ENCODE results near the gene DLX5.
A peak's percentile ranks its signal among the peaks of the same experiment; 100 is the strongest.

- TF ChIP-seq CTCF (IDR thresholded peaks at IDR 0.05; ENCODE audit: poor library complexity, severe bottlenecking) (no peak), EZH2 (IDR thresholded peaks at IDR 0.05; ENCODE audit: borderline replicate concordance, insufficient read depth, low read length, poor library complexity, severe bottlenecking) (no peak), REST (IDR thresholded peaks at IDR 0.05; ENCODE audit: borderline replicate concordance) (peak; percentile 67), MXI1 (conservative IDR thresholded peaks at IDR 0.05; ENCODE audit: poor library complexity, severe bottlenecking) (peak; percentile 61), POLR2AphosphoS5 (IDR thresholded peaks at IDR 0.05) (peak; percentile 94), RAD21 (conservative IDR thresholded peaks at IDR 0.05) (no peak), EP300 (conservative IDR thresholded peaks at IDR 0.05; ENCODE audit: poor library complexity, severe bottlenecking) (peak; percentile 43), TAF1 (IDR thresholded peaks at IDR 0.05; ENCODE audit: low read depth) (peak; percentile 27), SMC3 (conservative IDR thresholded peaks at IDR 0.05; ENCODE audit: poor library complexity) (no peak)
Measured at GRCh38 chr7:96993094-96993865, 31.4 kb downstream of the DLX5 start.
